GM18502 (cell line): ENCODE results near the gene GNAS.
A peak's percentile ranks its signal among the peaks of the same experiment; 100 is the strongest.

Source experiments
- ATAC-seq: cut with Tn5 transposase; IDR thresholded peaks from one replicate; pipeline ENCODE4 v1.9.1; 2021; ENCODE audit warnings: mild to moderate bottlenecking; ENCODE audit not compliant: unreplicated experiment, poor library complexity

The GNAS gene

GRCh38 chr20:58893355-58894120, 41.0 kb downstream of the GNAS start:
- no peak for ATAC-seq

GRCh38 chr20:58894652-58895447, 42.3 kb downstream of the GNAS start:
- ATAC-seq: no peak

GRCh38 chr20:58895448-58896180, 43.1 kb downstream of the GNAS start:
- ATAC-seq: no peak

GRCh38 chr20:58896820-58897219, 44.3 kb downstream of the GNAS start:
- no peak for ATAC-seq

- no peak for ATAC-seq
Measured at GRCh38 chr20:58897488-58897887, 45.0 kb downstream of the GNAS start.

- no peak for ATAC-seq
Measured at GRCh38 chr20:58898629-58899408, 46.3 kb downstream of the GNAS start.

- no peak for ATAC-seq
Measured at GRCh38 chr20:58899512-58899911, 47.0 kb downstream of the GNAS start.

GRCh38 chr20:58900397-58900796, 47.9 kb downstream of the GNAS start:
- no peak for ATAC-seq

- ATAC-seq: no peak
Measured at GRCh38 chr20:58901488-58902402, 49.2 kb downstream of the GNAS start.

GRCh38 chr20:58903614-58904013, 51.1 kb downstream of the GNAS start:
- no peak for ATAC-seq

- ATAC-seq: no peak
Measured at GRCh38 chr20:58905236-58905635, 52.7 kb downstream of the GNAS start.

- no peak for ATAC-seq
Measured at GRCh38 chr20:58906111-58906510, 53.6 kb downstream of the GNAS start.

- no peak for ATAC-seq
Measured at GRCh38 chr20:58906894-58907293, 54.4 kb downstream of the GNAS start.

GRCh38 chr20:58907320-58908137, 55.0 kb downstream of the GNAS start:
- ATAC-seq: peak; percentile 88

GRCh38 chr20:58908221-58908620, 55.7 kb downstream of the GNAS start:
- ATAC-seq: peak; percentile 13

- no peak for ATAC-seq
Measured at GRCh38 chr20:58908941-58909340, 56.4 kb downstream of the GNAS start.

GRCh38 chr20:58909585-58909984, 57.1 kb downstream of the GNAS start:
- no peak for ATAC-seq

GRCh38 chr20:58910473-58910872, 58.0 kb downstream of the GNAS start:
- no peak for ATAC-seq
